Fibroblast of villous mesenchyme (primary cell): ENCODE data around the gene DENND5B. TPM values are rescaled to one million over a fixed set of nuclear protein-coding genes. Genes with fewer than 3 reads are reported as not detected.

Experiments used
- DNase-seq: peaks from one replicate; pipeline ENCODE4 v3.0.0-alpha.2; 2010; ENCODE audit warnings: low read depth
- H3K4me3 ChIP-seq: 2 replicates; pipeline ENCODE4 v1.5.1; 2011; ENCODE audit warnings: low read depth, mild to moderate bottlenecking, low read length
- CTCF ChIP-seq: IDR thresholded peaks from 2 replicates; pipeline ENCODE4 v1.5.1; 2012; ENCODE audit warnings: low read depth, mild to moderate bottlenecking, low read length; ENCODE audit not compliant: insufficient read depth
- total RNA-seq: library from RNA; depleted of rRNA; stranded (reverse); fragments of >200 nt; gene quantifications from 2 replicates; pipeline ENCODE4 v1.2.3, GENCODE V29; 2012

The DENND5B gene
- total RNA-seq, 1 donor = 11.7 TPM

GRCh38 chr12:31527083-31527482, 63.9 kb downstream of the DENND5B start:
- H3K4me3 ChIP-seq = no peak overlapping the region

GRCh38 chr12:31526158-31526546, 64.8 kb downstream of the DENND5B start:
- no peak for DNase-seq
- TF ChIP-seq CTCF = no peak
- no peak overlapping the region for H3K4me3 ChIP-seq

More at GRCh38 chr12:31527083-31527482, 63.9 kb downstream of the DENND5B start:
- TF ChIP-seq CTCF = no peak
- no peak for DNase-seq

- TF ChIP-seq CTCF = no peak
- DNase-seq = no peak
- H3K4me3 ChIP-seq = no peak overlapping the region
Observed at GRCh38 chr12:31525496-31526157, 65.3 kb downstream of the DENND5B start.

- no peak overlapping the region for H3K4me3 ChIP-seq
- peak; percentile 73 for DNase-seq
- TF ChIP-seq CTCF = no peak
Observed at GRCh38 chr12:31524791-31525495, 66.0 kb downstream of the DENND5B start.

- no peak overlapping the region for H3K4me3 ChIP-seq
Observed at GRCh38 chr12:31523306-31523705, 67.6 kb downstream of the DENND5B start.

GRCh38 chr12:31522607-31523006, 68.3 kb downstream of the DENND5B start:
- no peak for TF ChIP-seq CTCF
- no peak overlapping the region for H3K4me3 ChIP-seq
- DNase-seq = no peak

More at GRCh38 chr12:31523306-31523705, 67.6 kb downstream of the DENND5B start:
- no peak for TF ChIP-seq CTCF
- no peak for DNase-seq
